Stimulated activated CD4-positive, alpha-beta T cell treated with anti-CD3 and anti-CD28 coated beads, Interleukin-4, amount 100 ng/mL, for 1 hour (primary cell): ENCODE measurements around the gene BCAS3.
"Not testable (repeated sequence)": the region's sequence is repeated elsewhere in the genome, so short reads cannot be mapped to it uniquely, and the experiment has no call there.

Experiments
- DNase-seq: peaks from one replicate; pipeline ENCODE4 v3.0.0-alpha.2; 2020

BCAS3 gene

GRCh38 chr17:61416540-61417363 lies 739.1 kb downstream of the BCAS3 start:
- DNase-seq, result peak; percentile 62

- DNase-seq, result no peak
Observed at GRCh38 chr17:61418449-61418848, 740.8 kb downstream of the BCAS3 start.

- no peak for DNase-seq
Observed at GRCh38 chr17:61419496-61420046, 741.9 kb downstream of the BCAS3 start.

GRCh38 chr17:61420052-61420451 lies 742.4 kb downstream of the BCAS3 start:
- DNase-seq, result no peak

- no peak for DNase-seq
Observed at GRCh38 chr17:61420745-61421398, 743.2 kb downstream of the BCAS3 start.

- no peak for DNase-seq
Observed at GRCh38 chr17:61421460-61421859, 743.8 kb downstream of the BCAS3 start.

- DNase-seq, result no peak
Observed at GRCh38 chr17:61422116-61422799, 744.6 kb downstream of the BCAS3 start.

- no peak for DNase-seq
Observed at GRCh38 chr17:61422869-61423268, 745.2 kb downstream of the BCAS3 start.

- no peak for DNase-seq
Observed at GRCh38 chr17:61423967-61424649, 746.5 kb downstream of the BCAS3 start.

GRCh38 chr17:61425682-61426481 lies 748.2 kb downstream of the BCAS3 start:
- DNase-seq, result no peak

GRCh38 chr17:61426482-61427304 lies 749.0 kb downstream of the BCAS3 start:
- DNase-seq, result no peak

GRCh38 chr17:61427567-61427966 lies 749.9 kb downstream of the BCAS3 start:
- DNase-seq, result no peak

- DNase-seq, result no peak
Observed at GRCh38 chr17:61429274-61429673, 751.6 kb downstream of the BCAS3 start.

GRCh38 chr17:61429831-61430230 lies 752.2 kb downstream of the BCAS3 start:
- not testable (repeated sequence) for DNase-seq

- no peak for DNase-seq
Observed at GRCh38 chr17:61431594-61432311, 754.1 kb downstream of the BCAS3 start.

GRCh38 chr17:61436273-61436672 lies 758.6 kb downstream of the BCAS3 start:
- no peak for DNase-seq

- no peak for DNase-seq
Observed at GRCh38 chr17:61436995-61437704, 759.5 kb downstream of the BCAS3 start.

GRCh38 chr17:61440697-61441096 lies 763.0 kb downstream of the BCAS3 start:
- DNase-seq, result no peak

GRCh38 chr17:61441507-61441906 lies 763.9 kb downstream of the BCAS3 start:
- not testable (repeated sequence) for DNase-seq
